Mesendoderm (in vitro differentiated cells): Measurements from ENCODE around the gene FAM120C.
A peak's percentile ranks its signal among the peaks of the same experiment; 100 is the strongest.

Experiments used
- DNase-seq: peaks from one replicate; pipeline ENCODE4 v3.0.0; 2013
- H2AK5ac ChIP-seq: 2 replicates; pipeline ENCODE4 v1.6.1; 2013; ENCODE audit warnings: low read length, inconsistent platforms
- H2BK120ac ChIP-seq: 2 replicates; pipeline ENCODE4 v1.6.1; 2013; ENCODE audit warnings: low read depth, mild to moderate bottlenecking, low read length, moderate library complexity, mixed read lengths
- H2BK15ac ChIP-seq: replicated peaks from 2 replicates; pipeline ENCODE4 v1.6.1; 2013; ENCODE audit warnings: low read depth, mild to moderate bottlenecking, moderate library complexity
- H2BK5ac ChIP-seq: 2 replicates; pipeline ENCODE4 v1.6.1; 2013; ENCODE audit warnings: low read length, inconsistent platforms
- H3K18ac ChIP-seq: 2 replicates; pipeline ENCODE4 v1.6.1; 2013; ENCODE audit warnings: mild to moderate bottlenecking, low read length, mixed read lengths
- H3K23ac ChIP-seq: one replicate; pipeline ENCODE4 v1.6.1; 2013; ENCODE audit warnings: low read length
- H3K27ac ChIP-seq: 2 replicates; pipeline ENCODE4 v1.5.1; 2013; ENCODE audit warnings: low read depth, mild to moderate bottlenecking, inconsistent platforms, low read length, moderate library complexity
- H3K27me3 ChIP-seq: 2 replicates; pipeline ENCODE4 v1.6.1; 2013; ENCODE audit warnings: low read length, control low read depth, mild to moderate bottlenecking, inconsistent platforms; ENCODE audit not compliant: insufficient read depth, poor library complexity
- H3K36me3 ChIP-seq: 2 replicates; pipeline ENCODE4 v1.6.1; 2013; ENCODE audit warnings: low read length, inconsistent platforms; ENCODE audit not compliant: control insufficient read depth, insufficient read depth
- H3K4ac ChIP-seq: one replicate; pipeline ENCODE4 v1.6.1; 2013; ENCODE audit warnings: low read depth, mild to moderate bottlenecking, low read length, moderate library complexity
- H3K4me1 ChIP-seq: 2 replicates; pipeline ENCODE4 v1.6.1; 2013; ENCODE audit warnings: low read depth, low read length, inconsistent platforms; ENCODE audit not compliant: control insufficient read depth
- H3K4me2 ChIP-seq: 2 replicates; pipeline ENCODE4 v1.6.1; 2013; ENCODE audit warnings: low read length
- H3K4me3 ChIP-seq: 2 replicates; pipeline ENCODE4 v1.5.1; 2013; ENCODE audit warnings: mild to moderate bottlenecking, low read length
- H3K56ac ChIP-seq: one replicate; pipeline ENCODE4 v1.6.1; 2013; ENCODE audit warnings: low read length
- H3K79me1 ChIP-seq: 2 replicates; pipeline ENCODE4 v1.6.1; 2013; ENCODE audit warnings: low read length, inconsistent platforms
- H3K79me2 ChIP-seq: 2 replicates; pipeline ENCODE4 v1.6.1; 2013; ENCODE audit warnings: mild to moderate bottlenecking, low read length; ENCODE audit not compliant: control insufficient read depth, insufficient read depth
- H3K9ac ChIP-seq: 2 replicates; pipeline ENCODE4 v1.6.1; 2013; ENCODE audit warnings: low read length, inconsistent platforms
- H4K5ac ChIP-seq: one replicate; pipeline ENCODE4 v1.6.1; 2013; ENCODE audit warnings: low read length
- H4K8ac ChIP-seq: one replicate; pipeline ENCODE4 v1.6.1; 2013; ENCODE audit warnings: low read depth, mild to moderate bottlenecking, control low read depth, low read length, moderate library complexity
- WGBS: extraction: QIAGEN DNeasy Blood & Tissue Kit; methylation state at CpG from one replicate; pipeline ENCODE4 v1.1.7; 2013; ENCODE audit warnings: low lambda C conversion rate, missing lambda C conversion rate; ENCODE audit not compliant: insufficient coverage; ENCODE audit errors: extremely low coverage; 5-methylcytosine and 5-hydroxymethylcytosine counted together

FAM120C gene

GRCh38 chrX:54044126-54044876 is 138.8 kb downstream of the FAM120C start, which contains the start of gene PHF8:
TSS of gene PHF8 (minus strand) at chrX:54044473. CDS start at chrX:54042728, 1,745 bp downstream.
- peak within 1 kb of the TSS; percentile 96 for H3K27ac ChIP-seq
- H2BK120ac ChIP-seq, result no peak within 1 kb of the TSS
- H3K56ac ChIP-seq, result peak within 1 kb of the TSS; percentile 91
- H3K4me1 ChIP-seq, result no peaks in the 10 kb centered on the region
- H3K4me3 ChIP-seq, result peak within 1 kb of the TSS; percentile 71
- no peaks in the 10 kb centered on the region for H3K79me2 ChIP-seq
- peak within 1 kb of the TSS; percentile 72 for H3K18ac ChIP-seq
- H3K9ac ChIP-seq, result peak within 1 kb of the TSS; percentile 83
- WGBS, result no CpG with 5 or more reads among the region's 66 CpGs
- H3K4ac ChIP-seq, result no peak within 1 kb of the TSS
- H2BK5ac ChIP-seq, result peak within 1 kb of the TSS; percentile 35
- H2BK15ac ChIP-seq, result no peak within 1 kb of the TSS
- DNase-seq, result peak; percentile 98
- peak within 1 kb of the TSS; percentile 28 for H4K8ac ChIP-seq
- no peak within 1 kb of the TSS for H3K23ac ChIP-seq
- H3K27me3 ChIP-seq, result no peaks in the 10 kb centered on the region
- H3K79me1 ChIP-seq, result no peaks in the 10 kb centered on the region
- peak within 1 kb of the TSS; percentile 64 for H3K4me2 ChIP-seq
- H4K5ac ChIP-seq, result no peak within 1 kb of the TSS
- H2AK5ac ChIP-seq, result no peak within 1 kb of the TSS
- no peaks in the 10 kb centered on the region for H3K36me3 ChIP-seq

GRCh38 chrX:54043541-54044125 is 139.4 kb downstream of the FAM120C start:
- Histone ChIP-seq H3K23ac (no peak overlapping the region), H3K79me1 (no peaks in the 10 kb centered on the region), H3K79me2 (no peaks in the 10 kb centered on the region), H3K4me1 (no peaks in the 10 kb centered on the region), H3K9ac (peak overlapping the region; percentile 83), H3K4me2 (peak overlapping the region; percentile 64), H4K8ac (no peak overlapping the region), H4K5ac (no peak overlapping the region), H3K36me3 (no peaks in the 10 kb centered on the region), H3K56ac (peak overlapping the region; percentile 91), H2BK15ac (no peak overlapping the region), H2BK120ac (no peak overlapping the region), H2BK5ac (peak overlapping the region; percentile 35), H3K4me3 (peak overlapping the region; percentile 71), H3K27me3 (no peaks in the 10 kb centered on the region), H3K27ac (peak overlapping the region; percentile 96), H2AK5ac (no peak overlapping the region), H3K18ac (peak overlapping the region; percentile 72), H3K4ac (no peak overlapping the region)
- DNase-seq, result no peak
- WGBS, result no CpG with 5 or more reads among the region's 43 CpGs

- Histone ChIP-seq H2AK5ac (no peak overlapping the region), H4K5ac (no peak overlapping the region), H3K56ac (peak overlapping the region; percentile 91), H3K27me3 (no peaks in the 10 kb centered on the region), H2BK120ac (no peak overlapping the region), H2BK15ac (no peak overlapping the region), H3K4me2 (peak overlapping the region; percentile 64), H3K79me2 (no peaks in the 10 kb centered on the region), H3K4ac (no peak overlapping the region), H3K27ac (no peak overlapping the region), H3K23ac (no peak overlapping the region), H4K8ac (no peak overlapping the region), H3K4me1 (no peaks in the 10 kb centered on the region), H3K9ac (peak overlapping the region; percentile 83), H3K4me3 (peak overlapping the region; percentile 71), H3K36me3 (no peaks in the 10 kb centered on the region), H2BK5ac (no peak overlapping the region), H3K79me1 (no peaks in the 10 kb centered on the region), H3K18ac (peak overlapping the region; percentile 51)
- DNase-seq, result no peak
- WGBS, result no CpG with 5 or more reads among the region's 11 CpGs
These were observed 140.0 kb downstream of the FAM120C start for GRCh38 chrX:54043056-54043455.

GRCh38 chrX:54042609-54043021 is 140.4 kb downstream of the FAM120C start:
- H3K27ac ChIP-seq, result no peak overlapping the region
- H4K5ac ChIP-seq, result no peak overlapping the region
- peak overlapping the region; percentile 31 for H3K4me2 ChIP-seq
- H3K4me3 ChIP-seq, result peak overlapping the region; percentile 8
- no peak overlapping the region for H2BK120ac ChIP-seq
- H3K4me1 ChIP-seq, result no peaks in the 10 kb centered on the region
- peak; percentile 78 for DNase-seq
- no peaks in the 10 kb centered on the region for H3K27me3 ChIP-seq
- WGBS, result no CpG with 5 or more reads among the region's 26 CpGs
- no peak overlapping the region for H3K23ac ChIP-seq
- no peak overlapping the region for H2AK5ac ChIP-seq
- H3K9ac ChIP-seq, result peak overlapping the region; percentile 66
- H3K18ac ChIP-seq, result no peak overlapping the region
- H3K56ac ChIP-seq, result peak overlapping the region; percentile 91
- no peak overlapping the region for H2BK15ac ChIP-seq
- H2BK5ac ChIP-seq, result no peak overlapping the region
- no peaks in the 10 kb centered on the region for H3K79me2 ChIP-seq
- no peaks in the 10 kb centered on the region for H3K79me1 ChIP-seq
- H4K8ac ChIP-seq, result no peak overlapping the region
- H3K4ac ChIP-seq, result no peak overlapping the region
- no peaks in the 10 kb centered on the region for H3K36me3 ChIP-seq

- H4K5ac ChIP-seq, result no peak overlapping the region
- no peak overlapping the region for H2AK5ac ChIP-seq
- no peak for DNase-seq
- no peak overlapping the region for H2BK15ac ChIP-seq
- no peak overlapping the region for H3K4ac ChIP-seq
- H3K27ac ChIP-seq, result no peak overlapping the region
- no peak overlapping the region for H4K8ac ChIP-seq
- H3K9ac ChIP-seq, result no peak overlapping the region
- no peak overlapping the region for H3K4me2 ChIP-seq
- no peak overlapping the region for H3K4me3 ChIP-seq
- H2BK120ac ChIP-seq, result no peak overlapping the region
- peaks cover 1% of the 10 kb centered on the region for H3K36me3 ChIP-seq
- H3K79me1 ChIP-seq, result no peaks in the 10 kb centered on the region
- no peak overlapping the region for H2BK5ac ChIP-seq
- WGBS, result no CpG with 5 or more reads among the region's 4 CpGs
- no peak overlapping the region for H3K18ac ChIP-seq
- H3K27me3 ChIP-seq, result no peaks in the 10 kb centered on the region
- no peaks in the 10 kb centered on the region for H3K79me2 ChIP-seq
- no peak overlapping the region for H3K56ac ChIP-seq
- H3K23ac ChIP-seq, result no peak overlapping the region
- H3K4me1 ChIP-seq, result no peaks in the 10 kb centered on the region
These were observed 152.7 kb downstream of the FAM120C start for GRCh38 chrX:54030329-54030728.
